Mammary epithelial cell (primary cell): ENCODE results near the gene POLE2.

Experiments used
- CTCF ChIP-seq, 2 donors: IDR thresholded peaks in 1 of 2; conservative IDR thresholded peaks in 1 of 2; 2 replicates each; pipeline ENCODE4 v1.5.1; 2011 to 2012; ENCODE audit warnings: inconsistent platforms in 2 of 2, low read length in 2 of 2, mild to moderate bottlenecking in 2 of 2, control low read depth in 1 of 2, low read depth in 1 of 2; ENCODE audit not compliant: insufficient read depth in 1 of 2; ENCODE audit errors: extremely low read depth in 1 of 2
- EZH2 ChIP-seq: IDR thresholded peaks from 2 replicates; pipeline ENCODE4 v1.6.1; 2012; ENCODE audit warnings: low read length, inconsistent platforms, borderline replicate concordance

GRCh38 chr14:49634547-49635334, 53.3 kb downstream of the POLE2 start, which contains the start of gene DNAAF2:
- TF ChIP-seq CTCF (conservative IDR thresholded peaks at IDR 0.05 in 1 of 2, IDR thresholded peaks at IDR 0.05 in 1 of 2; ENCODE audit: extremely low read depth in 1 of 2, insufficient read depth in 1 of 2, low read depth in 1 of 2, low read length in 2 of 2): no peak
- TF ChIP-seq EZH2: no peak
